HG02610 (cell line): ENCODE measurements around the gene SETBP1.

ENCODE experiments used
- ATAC-seq: cut with Tn5 transposase; IDR thresholded peaks from one replicate; pipeline ENCODE4 v1.9.1; 2021; ENCODE audit warnings: mild to moderate bottlenecking, moderate library complexity; ENCODE audit not compliant: unreplicated experiment

Gene SETBP1

DNA sequence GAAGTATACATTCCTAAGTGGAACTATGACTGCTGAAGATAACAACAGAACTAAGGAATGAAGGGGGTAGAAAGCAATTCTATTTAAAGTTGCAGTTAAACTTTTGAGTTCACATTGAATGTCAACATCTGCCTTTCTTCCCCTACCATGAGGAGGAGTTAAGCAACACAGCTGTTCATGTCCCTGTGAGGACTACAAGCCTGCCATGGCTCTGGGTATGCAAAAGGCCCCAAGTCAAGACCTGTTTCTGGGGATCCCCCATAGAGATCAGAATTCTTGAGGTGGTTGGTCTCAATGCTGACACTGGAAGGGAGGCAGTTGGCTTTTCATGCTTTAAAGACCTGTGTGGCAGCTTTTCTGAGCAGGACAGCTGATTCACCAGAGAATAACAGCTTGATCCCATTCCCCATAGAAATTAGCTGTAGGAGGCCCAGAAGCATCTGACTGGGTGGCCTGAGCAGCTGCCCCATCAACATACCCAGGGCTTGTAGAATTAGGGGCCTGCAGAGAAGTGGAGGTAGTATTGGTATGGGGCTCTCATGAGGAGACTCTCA, 131.0 kb downstream of the SETBP1 start:
- ATAC-seq, result peak; percentile 67

DNA sequence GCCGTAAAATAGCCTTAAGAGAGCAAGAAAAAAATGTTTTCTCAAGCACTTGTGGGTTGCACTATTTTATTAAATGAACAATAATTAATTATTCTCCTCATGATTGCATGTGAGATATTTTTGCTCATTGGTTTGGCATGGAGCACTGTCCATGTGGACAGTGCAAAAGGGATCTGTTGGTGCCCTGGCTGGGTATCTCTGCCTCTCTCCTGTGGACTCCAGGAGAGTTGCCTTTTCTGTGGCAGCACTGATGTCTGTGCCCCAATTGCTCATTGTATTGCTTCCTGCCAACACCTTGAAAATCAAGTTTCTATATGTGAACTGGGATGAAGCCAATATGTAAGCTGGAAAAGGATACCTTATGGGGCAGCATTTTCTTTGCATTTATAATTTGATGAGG, 131.7 kb downstream of the SETBP1 start:
- no peak for ATAC-seq

DNA sequence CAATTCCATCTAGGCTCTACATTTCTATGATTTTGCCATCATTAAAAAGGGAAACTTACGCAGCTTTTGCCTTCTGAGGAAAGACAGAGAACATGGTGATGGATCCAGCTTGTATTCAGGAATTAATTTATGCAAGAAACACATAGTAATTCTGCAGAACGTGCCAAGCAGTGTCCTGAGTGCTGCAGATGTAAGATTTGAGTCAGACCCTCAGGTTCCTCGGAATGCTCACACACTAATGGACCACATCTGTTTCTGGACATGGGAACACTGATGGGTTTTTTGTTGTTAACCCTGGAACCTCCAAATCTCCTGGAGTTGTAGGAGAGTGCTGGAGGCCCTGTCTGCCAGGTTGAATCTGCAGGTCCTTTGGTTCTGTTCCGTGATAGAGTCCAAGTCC, 132.9 kb downstream of the SETBP1 start:
- ATAC-seq, result no peak

DNA sequence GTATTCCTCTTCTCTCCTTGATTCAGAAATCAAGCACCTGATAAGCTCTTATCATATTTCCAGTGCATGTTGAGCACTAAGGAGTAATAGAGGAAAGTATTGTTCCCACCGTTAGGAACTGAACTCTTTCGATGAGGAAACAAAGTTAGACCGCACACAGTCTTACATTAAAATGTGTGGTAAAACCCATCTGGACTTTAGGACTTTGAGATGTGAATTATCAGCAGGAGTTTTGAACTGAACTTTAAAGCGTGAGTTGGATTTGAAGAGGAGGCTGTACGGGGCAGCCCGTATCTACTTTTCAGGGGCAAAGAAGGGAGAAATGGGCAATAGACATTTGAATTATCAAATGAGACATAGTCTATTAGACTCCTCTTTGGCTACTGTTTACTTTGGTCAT, 134.4 kb downstream of the SETBP1 start:
- no peak for ATAC-seq

DNA sequence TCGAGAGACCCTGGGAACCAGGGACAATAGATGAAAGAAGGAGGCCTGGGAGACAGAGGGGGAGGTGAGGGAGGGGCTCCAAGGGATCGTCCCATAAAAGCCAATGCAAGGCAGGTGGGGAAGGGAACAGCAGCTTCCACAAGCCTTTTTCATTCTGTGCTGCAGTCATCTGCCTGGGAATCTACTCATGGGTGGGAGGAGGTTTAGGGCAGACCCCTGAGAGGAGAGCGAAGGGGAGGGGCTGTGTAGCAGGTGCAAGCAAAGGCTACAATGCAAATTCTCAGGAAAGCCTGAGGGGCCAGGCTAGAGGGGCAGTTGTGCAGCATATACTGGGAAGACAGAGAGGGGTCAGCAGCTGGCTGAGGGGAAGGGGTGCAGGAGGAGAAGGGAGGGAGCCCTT, 135.4 kb downstream of the SETBP1 start:
- no peak for ATAC-seq

DNA sequence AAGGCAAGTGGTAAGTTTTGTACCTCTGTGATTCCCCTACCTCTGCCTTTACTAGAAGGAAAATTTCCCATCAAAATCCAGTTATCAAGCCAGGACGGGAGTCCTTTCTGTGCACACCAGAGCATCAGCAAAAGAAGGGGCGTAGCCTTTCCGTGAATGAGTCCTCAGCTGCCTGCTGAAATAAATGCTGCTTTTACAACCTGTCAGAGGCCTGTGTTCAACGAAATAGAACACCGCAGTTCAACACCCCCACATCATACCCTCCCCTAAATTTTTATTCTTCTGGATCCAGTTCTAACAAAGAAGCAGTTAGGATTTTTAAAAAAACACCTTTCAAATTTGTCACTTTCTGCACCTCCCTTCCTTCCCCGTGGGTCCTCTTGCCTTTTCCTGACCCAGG, 135.8 kb downstream of the SETBP1 start:
- ATAC-seq, result no peak

DNA sequence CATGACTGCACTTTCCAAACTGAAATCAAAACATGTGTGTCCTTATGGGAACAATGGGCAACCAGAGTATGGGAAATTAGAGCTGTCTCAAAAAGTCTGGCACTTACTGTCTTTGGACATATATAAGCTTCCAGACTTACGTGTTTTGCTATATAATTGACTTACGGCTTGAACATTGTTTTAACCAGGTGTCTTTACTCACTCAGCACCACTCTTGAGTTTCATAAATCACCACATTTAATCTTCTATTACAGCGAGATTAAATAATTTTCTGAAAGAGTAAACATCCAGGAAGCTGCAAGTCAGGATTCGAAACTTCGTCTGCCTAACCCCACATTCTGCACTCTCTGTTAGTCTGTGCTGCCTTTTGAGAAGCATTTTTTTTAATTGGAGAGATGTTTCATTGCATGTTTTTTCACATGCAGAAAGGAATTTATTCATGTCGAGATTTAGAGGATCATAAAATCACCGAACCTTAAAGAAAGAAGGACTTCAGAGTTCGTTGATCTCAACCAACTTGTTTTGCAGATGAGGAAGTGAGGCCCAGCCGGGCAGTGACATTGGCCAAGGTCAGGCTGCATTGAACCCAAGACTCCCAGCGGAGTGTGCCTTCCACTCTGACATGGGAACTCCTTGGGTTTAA, 137.3 kb downstream of the SETBP1 start:
- ATAC-seq, result no peak

DNA sequence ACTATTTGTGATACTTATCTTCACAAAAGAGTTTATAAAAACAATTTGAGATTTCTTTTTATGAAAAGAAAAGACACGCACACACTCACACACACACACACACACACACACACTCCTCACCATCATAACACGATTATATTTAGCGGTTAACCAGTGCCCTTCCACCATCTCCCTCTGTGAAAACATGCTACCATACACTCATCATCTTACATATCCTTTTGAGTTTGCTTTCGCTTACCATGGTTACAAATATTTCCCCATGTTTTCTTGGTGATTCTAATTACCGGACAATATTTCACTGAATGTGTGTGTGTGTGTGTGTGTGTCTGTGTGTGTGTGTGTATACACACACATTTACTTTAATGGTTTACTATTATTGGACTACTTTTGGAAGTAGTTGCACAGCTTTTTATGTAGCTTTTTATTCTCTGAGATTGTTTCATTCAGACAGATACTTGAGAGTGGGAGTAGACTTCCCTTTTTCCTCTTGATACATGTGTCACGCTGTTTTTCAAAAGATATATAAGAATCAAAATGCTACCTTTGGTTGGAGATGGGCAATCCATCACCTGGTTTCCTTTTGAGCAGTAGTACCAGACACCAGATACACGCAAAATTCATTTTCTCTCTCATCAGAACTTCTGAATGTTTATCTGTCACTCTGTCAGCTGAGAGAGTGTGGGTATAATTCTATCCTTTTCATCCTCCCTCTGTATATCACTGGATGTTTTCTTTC, 138.1 kb downstream of the SETBP1 start:
- ATAC-seq, result peak; percentile 45

DNA sequence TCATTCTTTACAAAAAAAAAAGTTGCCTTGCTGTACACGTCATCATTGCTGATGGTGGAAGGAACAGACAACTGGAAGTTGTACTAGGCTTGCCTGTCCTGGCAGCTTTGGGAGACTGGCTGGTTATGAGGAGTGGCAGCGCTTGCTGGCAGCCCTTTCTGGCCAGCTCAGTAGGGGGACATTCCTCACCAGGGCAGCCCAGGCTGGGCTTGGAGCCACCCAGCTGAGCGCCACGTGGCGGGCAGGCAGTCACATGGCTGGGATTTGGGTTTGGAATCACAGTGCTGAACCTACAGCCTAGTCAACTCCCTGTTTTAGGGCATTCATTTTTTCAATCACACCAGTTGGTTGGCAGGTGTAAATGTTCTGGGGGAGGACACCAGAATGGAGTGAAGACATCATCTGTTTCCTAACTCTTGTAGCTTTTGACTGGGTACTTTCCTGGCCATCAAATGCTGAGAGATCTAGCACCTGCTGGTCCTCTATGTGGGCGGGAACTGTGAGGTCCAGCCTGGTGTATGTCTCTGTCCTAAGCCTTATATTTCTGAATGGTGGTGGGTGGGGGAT, 139.3 kb downstream of the SETBP1 start:
- no peak for ATAC-seq

DNA sequence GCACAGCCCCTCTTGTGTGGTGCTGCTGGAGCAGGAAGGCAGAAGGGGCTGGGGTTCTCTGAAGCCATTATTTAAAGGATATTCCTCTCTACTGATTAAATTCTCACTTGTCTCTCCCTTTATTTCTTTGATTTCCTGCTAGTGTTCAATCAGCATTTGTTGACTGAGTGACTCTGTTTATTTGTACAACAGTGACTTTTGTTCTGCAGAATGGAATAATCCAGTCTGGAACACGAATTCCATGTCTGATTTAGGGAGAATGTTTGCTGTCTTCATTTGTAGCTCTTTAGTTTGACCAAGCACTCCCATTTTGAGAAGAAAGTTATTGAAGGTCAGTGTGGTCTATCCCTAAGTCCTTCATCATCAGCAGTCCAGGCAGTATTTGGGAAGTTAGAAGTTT, 141.2 kb downstream of the SETBP1 start:
- no peak for ATAC-seq

DNA sequence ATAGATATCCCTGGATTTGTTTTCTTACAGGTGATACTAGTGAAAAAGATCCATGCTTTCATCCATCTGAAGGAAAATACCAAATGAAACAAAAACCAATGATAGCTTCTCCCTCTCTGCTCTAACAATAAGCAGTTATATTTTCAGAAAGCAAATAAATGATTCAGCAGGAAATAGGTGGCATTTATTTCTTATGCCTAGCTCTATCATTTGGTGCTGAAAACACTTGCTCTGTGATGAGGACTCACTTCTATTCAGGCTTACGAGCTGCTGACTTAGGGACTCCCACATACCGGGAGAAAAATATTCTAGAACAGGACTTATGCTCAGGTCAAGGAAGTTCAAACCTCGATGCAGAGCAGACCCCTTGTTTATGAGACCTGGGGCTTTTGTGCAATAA, 142.6 kb downstream of the SETBP1 start:
- peak; percentile 6 for ATAC-seq

DNA sequence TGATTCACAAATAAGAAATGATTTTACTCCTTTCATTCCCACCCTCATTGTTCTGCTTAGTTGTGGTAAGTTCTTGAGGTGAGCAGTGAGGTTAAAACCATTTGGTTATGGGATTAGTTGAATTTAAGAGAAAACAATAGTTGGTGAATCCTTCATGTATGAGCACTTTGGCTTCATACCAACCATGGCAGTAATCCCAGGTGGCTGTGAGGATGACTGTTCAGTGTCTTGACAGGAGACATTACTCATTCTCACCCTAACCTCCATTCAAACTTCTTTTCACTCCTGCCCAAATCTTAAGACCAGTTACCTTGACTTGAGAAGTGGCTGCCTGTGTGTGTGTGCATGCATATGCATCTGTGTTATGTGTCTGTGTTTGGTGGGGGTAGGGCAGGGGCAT, 143.1 kb downstream of the SETBP1 start:
- ATAC-seq, result peak; percentile 75

DNA sequence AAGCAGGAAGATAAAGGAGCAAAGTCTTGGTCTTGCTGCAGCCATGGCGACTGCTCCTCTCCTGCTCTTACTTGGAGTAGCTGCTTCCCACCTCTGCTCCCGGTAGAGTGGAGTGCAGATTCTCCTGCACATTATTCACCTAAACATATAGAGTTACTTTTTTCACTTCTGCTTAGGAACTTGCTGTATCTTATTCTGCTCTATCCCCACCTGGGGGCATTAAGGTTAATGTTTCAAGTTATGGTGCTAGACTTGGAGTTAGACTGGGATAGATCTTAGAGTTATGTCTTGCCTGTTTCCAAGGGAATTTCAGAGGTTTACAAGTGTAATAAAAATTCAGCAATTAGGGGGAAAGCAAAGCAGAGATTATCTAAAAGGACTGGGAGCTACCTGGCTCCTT, 144.2 kb downstream of the SETBP1 start:
- ATAC-seq, result no peak

DNA sequence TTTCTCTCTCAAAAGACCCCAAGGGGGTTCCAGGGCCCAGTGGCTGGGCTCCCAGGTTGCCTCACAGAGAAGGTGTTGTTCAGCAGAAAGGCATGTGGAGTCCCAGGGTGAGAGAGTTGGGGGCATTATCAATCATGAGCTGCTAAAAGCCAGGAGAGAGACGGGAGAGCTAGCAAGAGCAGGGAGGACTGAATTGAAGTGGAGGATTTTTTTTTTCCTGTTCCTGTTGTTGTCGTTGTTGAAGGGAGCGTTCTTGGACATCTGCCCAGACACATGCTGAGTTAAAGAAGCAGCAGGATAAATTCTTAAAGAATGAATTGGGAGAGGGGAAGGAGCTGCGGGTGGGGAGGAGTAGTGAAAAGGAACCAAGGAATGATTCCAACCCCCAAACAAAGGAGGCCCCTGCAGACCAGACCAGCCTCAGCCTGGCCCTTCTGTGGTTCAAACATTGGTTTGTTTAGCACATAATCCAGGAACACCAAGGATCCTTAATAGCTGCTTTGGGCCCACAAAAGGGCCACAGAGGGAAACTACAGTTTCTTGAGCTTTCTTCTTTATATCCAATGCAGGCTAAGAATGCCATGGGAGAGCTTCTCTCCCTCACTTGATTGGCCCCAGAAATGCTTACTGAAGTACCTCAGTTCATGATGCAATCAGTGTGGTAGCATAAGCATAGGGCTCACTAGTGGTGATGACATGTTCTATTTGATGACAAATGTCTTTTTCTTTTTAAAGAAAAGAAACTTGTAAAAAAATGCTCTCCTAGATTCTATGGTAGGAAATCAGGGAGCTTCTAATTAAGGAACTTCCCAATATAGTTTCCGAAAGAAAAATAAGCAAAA, 146.0 kb downstream of the SETBP1 start:
- ATAC-seq, result no peak

DNA sequence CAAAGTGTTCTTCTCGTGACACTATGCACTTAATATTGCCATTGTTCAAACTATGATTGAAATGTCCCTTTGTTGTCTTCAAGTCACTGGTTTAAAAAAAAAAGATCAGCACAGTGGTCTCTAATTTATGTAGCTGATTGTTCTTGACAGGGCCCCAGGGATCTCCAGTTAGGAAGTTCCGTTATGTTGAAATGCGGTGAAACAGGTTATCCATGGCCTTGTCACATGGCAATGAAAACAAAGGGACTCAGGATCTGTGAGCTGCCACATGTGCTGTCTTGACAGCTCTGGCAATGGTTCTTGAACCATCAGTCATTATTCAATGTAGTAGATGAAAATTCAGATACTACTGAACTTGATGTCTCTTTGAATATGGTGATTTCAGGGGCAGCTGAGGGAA, 147.4 kb downstream of the SETBP1 start:
- ATAC-seq, result no peak

DNA sequence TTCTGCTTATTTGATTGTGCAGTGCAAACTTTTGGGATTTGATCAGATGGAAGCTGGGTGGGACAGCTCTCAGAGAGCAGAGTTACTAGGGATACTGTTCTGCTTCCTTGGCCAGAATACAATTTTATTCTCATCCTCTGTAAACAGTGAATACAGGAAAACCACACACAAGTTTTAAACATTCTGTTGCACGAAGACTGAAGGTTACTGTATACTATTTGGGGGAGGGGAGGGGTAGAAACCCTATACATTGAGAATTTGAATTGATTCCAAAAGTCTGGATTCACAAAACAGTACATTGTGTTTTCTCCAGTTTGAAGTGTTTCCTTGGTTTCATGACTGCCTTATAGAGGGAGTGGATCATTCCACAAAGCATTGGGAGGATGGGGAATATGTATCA, 149.9 kb downstream of the SETBP1 start:
- ATAC-seq, result no peak

DNA sequence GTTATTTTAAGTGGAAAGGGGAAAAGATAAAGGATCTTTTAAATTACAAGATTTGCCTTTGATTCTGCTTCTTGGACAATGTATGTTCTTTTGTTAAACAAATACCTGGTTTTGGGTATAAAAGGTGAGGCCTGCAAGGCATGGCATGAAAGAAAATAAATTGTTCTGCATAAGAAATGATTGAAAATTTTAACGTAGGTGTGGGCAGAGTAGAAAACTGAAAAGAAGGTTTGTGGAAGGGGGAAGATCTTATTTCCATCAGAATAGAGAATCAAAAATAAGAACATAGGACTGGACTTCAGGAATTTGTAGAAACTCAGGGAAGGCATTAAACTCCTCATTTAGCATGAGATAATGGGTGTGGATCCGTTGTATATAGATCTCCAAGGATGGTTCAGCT, 153.1 kb downstream of the SETBP1 start:
- no peak for ATAC-seq

DNA sequence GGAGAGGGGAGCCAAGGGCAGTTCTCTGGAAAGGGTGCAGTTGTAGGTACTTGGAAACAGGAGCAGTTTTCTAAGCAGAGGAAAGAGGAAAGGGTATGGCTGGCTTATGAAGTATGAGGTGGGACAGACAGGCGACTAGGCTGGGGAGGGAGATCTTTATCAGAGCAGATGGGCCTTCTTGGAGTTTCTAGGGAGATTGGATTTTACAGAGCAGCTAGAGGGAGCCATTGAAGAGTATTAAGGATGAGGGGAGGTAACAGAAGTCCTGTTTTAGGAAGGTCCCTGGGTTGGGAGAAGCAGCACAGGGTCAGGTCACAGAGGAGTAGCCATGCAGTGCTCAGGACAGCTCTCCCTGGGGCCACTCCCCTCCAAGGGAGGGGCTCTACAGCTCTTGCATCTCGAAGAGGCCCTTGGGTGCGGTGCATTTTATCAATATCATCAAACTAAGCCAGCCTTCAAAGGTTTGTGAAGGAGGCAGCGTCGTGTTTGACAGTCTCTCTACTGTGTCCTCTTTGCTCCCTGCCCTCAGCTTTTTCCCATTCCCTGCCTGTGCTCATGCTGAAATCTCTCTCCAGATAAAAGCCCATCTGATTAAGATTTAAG, 154.3 kb downstream of the SETBP1 start:
- ATAC-seq, result no peak

DNA sequence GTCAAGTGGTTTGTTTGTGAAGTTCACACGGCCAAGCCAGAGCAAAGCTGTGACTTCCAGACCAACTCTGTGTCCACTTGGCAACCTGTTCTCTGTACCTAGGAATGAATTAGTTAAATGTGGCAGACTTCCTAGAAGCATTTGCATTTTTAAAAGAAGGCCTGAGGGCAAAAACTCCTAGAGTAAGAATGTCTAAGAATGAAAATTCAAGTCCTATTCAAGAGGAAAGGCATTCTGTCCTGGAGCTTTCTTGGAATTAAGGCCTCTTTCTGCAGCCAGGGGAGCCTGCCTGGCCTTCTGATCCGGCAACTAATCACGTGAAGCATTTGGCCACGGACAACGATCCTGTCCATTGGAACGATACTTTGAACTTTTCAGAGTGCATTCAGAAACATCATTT, 155.0 kb downstream of the SETBP1 start:
- ATAC-seq, result no peak

DNA sequence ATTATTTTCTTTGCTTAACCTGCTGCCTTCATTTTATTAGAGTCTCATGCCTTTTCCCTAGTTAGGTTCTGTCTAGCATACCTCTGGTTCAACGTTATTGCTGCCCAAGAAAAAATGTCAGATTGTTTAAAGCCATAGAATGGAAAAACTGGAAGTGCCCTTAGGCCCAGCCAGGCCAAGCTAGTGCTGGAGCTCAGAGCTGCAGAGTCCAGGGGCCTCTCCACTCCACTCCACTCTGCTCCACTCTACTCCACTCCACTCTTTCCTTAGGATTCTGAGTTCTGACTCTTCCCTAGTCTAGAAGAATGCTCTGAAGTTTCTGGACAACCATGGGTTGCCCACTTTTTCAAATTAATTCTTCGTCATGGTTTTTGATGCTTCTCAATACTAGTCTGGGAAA, 155.6 kb downstream of the SETBP1 start:
- ATAC-seq, result no peak
